PC-9 (cell line): ENCODE measurements around the gene GAB2. TPM values are rescaled to one million over a fixed set of nuclear protein-coding genes. Genes with fewer than 3 reads are reported as not detected.
"Not testable (repeated sequence)": the region's sequence is repeated elsewhere in the genome, so short reads cannot be mapped to it uniquely, and the experiment has no call there.

Source experiments
- BruUV-seq: library from RNA; stranded (reverse); fragments of 400-500 nt; replicated peaks from 2 replicates; lab custom pipeline; 2021; lab: Mats Ljungman, UMichigan
- CTCF ChIA-PET: fragments of 300-600 bp; sonication (Branson Sonifier 250); formaldehyde crosslinking; loops from one replicate; lab custom pipeline; 2022; ENCODE audit warnings: antibody characterized with exemption; lab: Charles Lee
- POLR2A ChIA-PET: fragments of 300-600 bp; sonication (Branson Sonifier 250); formaldehyde crosslinking; loops from one replicate; lab custom pipeline; 2022; ENCODE audit warnings: antibody characterized with exemption; ENCODE audit not compliant: unreplicated experiment; lab: Charles Lee
- DNase-seq, 2 experiments: peaks; one replicate each; pipeline versions ENCODE4 v3.0.0 to v3.0.0-alpha.2; 2015 to 2022; ENCODE audit warnings: mixed read lengths in 1 of 2
- H2AFZ ChIP-seq: fragments of 200-600 bp; sonication (generic); 2 replicates; pipeline ENCODE4 v1.8.1; 2017; ENCODE audit warnings: antibody characterized with exemption
- H3F3A ChIP-seq: fragments of 200-600 bp; sonication (generic); 2 replicates; pipeline ENCODE4 v1.8.1; 2017; ENCODE audit warnings: antibody characterized with exemption, mild to moderate bottlenecking, low read depth; ENCODE audit not compliant: insufficient read depth
- H3K27ac ChIP-seq: fragments of 200-600 bp; sonication (generic); 2 replicates; pipeline ENCODE4 v1.6.1; 2016; ENCODE audit warnings: mixed run types
- H3K27me3 ChIP-seq: fragments of 200-600 bp; sonication (generic); 2 replicates; pipeline ENCODE4 v1.6.1; 2016; ENCODE audit warnings: low read depth, mixed run types; ENCODE audit not compliant: insufficient read depth
- H3K36me3 ChIP-seq: fragments of 200-600 bp; sonication (generic); 2 replicates; pipeline ENCODE4 v1.6.1; 2016; ENCODE audit warnings: low read depth, mixed run types
- H3K4me1 ChIP-seq: fragments of 200-600 bp; sonication (generic); replicated peaks from 2 replicates; pipeline ENCODE4 v1.6.1; 2016; ENCODE audit warnings: mixed run types; ENCODE audit not compliant: insufficient read depth
- H3K4me2 ChIP-seq: fragments of 200-600 bp; sonication (generic); 2 replicates; pipeline ENCODE4 v1.6.1; 2017; ENCODE audit warnings: mixed run types
- H3K4me3 ChIP-seq: fragments of 200-600 bp; sonication (generic); 2 replicates; pipeline ENCODE4 v1.6.1; 2016; ENCODE audit warnings: mixed run types
- H3K79me2 ChIP-seq: fragments of 200-600 bp; sonication (generic); 2 replicates; pipeline ENCODE4 v1.6.1; 2017; ENCODE audit warnings: low read depth, mixed run types
- H3K9me2 ChIP-seq: fragments of 200-600 bp; sonication (generic); 2 replicates; pipeline ENCODE4 v1.8.1; 2017; ENCODE audit warnings: mild to moderate bottlenecking; ENCODE audit not compliant: insufficient read depth
- H3K9me3 ChIP-seq: fragments of 200-600 bp; sonication (generic); 2 replicates; pipeline ENCODE4 v1.8.1; 2016; ENCODE audit warnings: low read depth; ENCODE audit not compliant: insufficient read depth
- H4K20me1 ChIP-seq: fragments of 200-600 bp; sonication (generic); 2 replicates; pipeline ENCODE4 v1.8.1; 2017; ENCODE audit not compliant: insufficient read depth
- CTCF ChIP-seq: fragments of 200-600 bp; sonication (generic); conservative IDR thresholded peaks from 2 replicates; pipeline ENCODE4 v1.6.1; 2017; ENCODE audit warnings: mixed run types, antibody characterized with exemption, mild to moderate bottlenecking, moderate library complexity
- EZH2 ChIP-seq: fragments of 200-600 bp; sonication (generic); IDR thresholded peaks from 2 replicates; pipeline ENCODE4 v1.8.0; 2017; ENCODE audit warnings: antibody characterized with exemption, low read depth
- intact Hi-C: fragments of 100-400 bp; cut with micrococcal nuclease; formaldehyde crosslinking; loops from one replicate; pipeline ENCODE4 v1.10.0; 2022; ENCODE audit not compliant: unreplicated experiment
- total RNA-seq: library from RNA; stranded (reverse); gene quantifications from 2 replicates; pipeline ENCODE4 v1.2.3, GENCODE V29; 2021

Gene GAB2
- total RNA-seq, 1 experiment from 2014 or later, result 17.5 TPM

GRCh38 chr11:78276311-78276710 is 141.3 kb downstream of the GAB2 start:
- Histone ChIP-seq H3F3A (peaks cover 8% of the 10 kb centered on the region; the same call in 1 of the 2 replicates), H3K79me2 (no peaks in the 10 kb centered on the region), H3K9me3 (peaks cover 13% of the 10 kb centered on the region; the same call in 1 of the 2 replicates), H3K4me1 (peaks cover 23% of the 10 kb centered on the region), H2AFZ (no peak overlapping the region), H4K20me1 (no peaks in the 10 kb centered on the region), H3K36me3 (no peaks in the 10 kb centered on the region; the same call in 1 of the 2 replicates), H3K9me2 (no peaks in the 10 kb centered on the region), H3K27ac (no peak overlapping the region), H3K4me2 (no peak overlapping the region), H3K27me3 (no peaks in the 10 kb centered on the region), H3K4me3 (no peak overlapping the region)
- ChIA-PET POLR2A (no interaction called here), CTCF (no interaction called here)
- DNase-seq, result no peak
- no peak for TF ChIP-seq CTCF
- no peak for TF ChIP-seq EZH2
- no TSS peak for BruUV-seq
- intact Hi-C loops, result no loop called here

- peaks cover 8% of the 10 kb centered on the region; the same call in 1 of the 2 replicates for H3F3A ChIP-seq
- H3K36me3 ChIP-seq, result no peaks in the 10 kb centered on the region; the same call in 1 of the 2 replicates
- H3K79me2 ChIP-seq, result no peaks in the 10 kb centered on the region
- H3K27me3 ChIP-seq, result no peaks in the 10 kb centered on the region
- no TSS peak for BruUV-seq
- H3K4me1 ChIP-seq, result peaks cover 23% of the 10 kb centered on the region
- H2AFZ ChIP-seq, result no peak overlapping the region
- ChIA-PET CTCF (no interaction called here), POLR2A (no interaction called here)
- H3K27ac ChIP-seq, result no peak overlapping the region
- H3K4me3 ChIP-seq, result no peak overlapping the region
- peaks cover 13% of the 10 kb centered on the region; the same call in 1 of the 2 replicates for H3K9me3 ChIP-seq
- H4K20me1 ChIP-seq, result no peaks in the 10 kb centered on the region
- no peak overlapping the region for H3K4me2 ChIP-seq
- no peaks in the 10 kb centered on the region for H3K9me2 ChIP-seq
- TF ChIP-seq EZH2 (no peak), CTCF (no peak)
- DNase-seq, result no peak
- intact Hi-C loops, result no loop called here
These were observed 142.9 kb downstream of the GAB2 start for GRCh38 chr11:78274739-78275138.

- BruUV-seq, POLR2A ChIA-PET, H3K4me3 ChIP-seq: not testable (repeated sequence)
These were observed 144.9 kb downstream of the GAB2 start for GRCh38 chr11:78272625-78273269.

GRCh38 chr11:78271801-78272200 is 145.8 kb downstream of the GAB2 start:
- H3K4me2 ChIP-seq, POLR2A ChIA-PET, intact Hi-C loops, H3K9me2 ChIP-seq, H3K4me3 ChIP-seq, H4K20me1 ChIP-seq, DNase-seq, CTCF ChIA-PET, H3K27ac ChIP-seq, H3F3A ChIP-seq, H3K27me3 ChIP-seq, H3K79me2 ChIP-seq, BruUV-seq, H2AFZ ChIP-seq, H3K36me3 ChIP-seq, H3K4me1 ChIP-seq: not testable (repeated sequence)
- peaks cover 13% of the 10 kb centered on the region; the same call in 1 of the 2 replicates for H3K9me3 ChIP-seq

More at GRCh38 chr11:78272625-78273269, 144.9 kb downstream of the GAB2 start:
- H3F3A ChIP-seq, DNase-seq, intact Hi-C loops, H4K20me1 ChIP-seq, H3K27ac ChIP-seq, H3K4me2 ChIP-seq, H3K27me3 ChIP-seq, H3K79me2 ChIP-seq, H3K36me3 ChIP-seq, CTCF ChIA-PET, H2AFZ ChIP-seq, H3K9me2 ChIP-seq: not testable (repeated sequence)
- Histone ChIP-seq H3K4me1 (peaks cover 11% of the 10 kb centered on the region), H3K9me3 (peaks cover 13% of the 10 kb centered on the region; the same call in 1 of the 2 replicates)
